PC-3 (cell line): ENCODE measurements around the gene LYZL1. TPM values are rescaled to one million over a fixed set of nuclear protein-coding genes. Genes with fewer than 3 reads are reported as not detected.

Experiments
- ATAC-seq: fragments of 200-7000 bp; cut with Tn5 transposase; 2 replicates; pipeline ENCODE4 v1.9.1; 2020; ENCODE audit warnings: mild to moderate bottlenecking, moderate library complexity
- BruUV-seq: library from RNA; stranded (reverse); fragments of 400-500 nt; replicated peaks from 2 replicates; lab custom pipeline; 2021; lab: Mats Ljungman, UMichigan
- CTCF ChIA-PET: fragments of 300-600 bp; sonication (Branson Sonifier 250); formaldehyde crosslinking; loops from one replicate; lab custom pipeline; 2022; ENCODE audit warnings: antibody characterized with exemption; lab: Charles Lee
- POLR2A ChIA-PET: fragments of 300-600 bp; sonication (Branson Sonifier 250); formaldehyde crosslinking; loops from one replicate; lab custom pipeline; 2022; ENCODE audit warnings: antibody characterized with exemption; ENCODE audit not compliant: unreplicated experiment; lab: Charles Lee
- DNase-seq: peaks from one replicate; pipeline ENCODE4 v3.0.0-alpha.2; 2015
- H2AFZ ChIP-seq: fragments of 300-600 bp; sonication (generic); 2 replicates; pipeline ENCODE4 v1.6.0; 2016; ENCODE audit warnings: antibody characterized with exemption, low read length
- H3F3A ChIP-seq: fragments of 300-600 bp; sonication (generic); one replicate; pipeline ENCODE4 v1.6.0; 2017; ENCODE audit warnings: antibody characterized with exemption, low read length, control low read depth, mild to moderate bottlenecking; ENCODE audit not compliant: unreplicated experiment
- H3K27ac ChIP-seq: fragments of 300-600 bp; sonication (generic); 2 replicates; pipeline ENCODE4 v1.5.1; 2016; ENCODE audit warnings: mild to moderate bottlenecking, low read length
- H3K27me3 ChIP-seq: fragments of 300-600 bp; sonication (generic); 2 replicates; pipeline ENCODE4 v1.6.1; 2016; ENCODE audit warnings: low read length, mixed read lengths
- H3K36me3 ChIP-seq: fragments of 300-600 bp; sonication (generic); 2 replicates; pipeline ENCODE4 v1.6.1; 2016; ENCODE audit warnings: low read depth, mixed run types, low read length, mixed read lengths
- H3K4me1 ChIP-seq: fragments of 300-600 bp; sonication (generic); 2 replicates; pipeline ENCODE4 v1.5.1; 2016; ENCODE audit warnings: low read length; ENCODE audit not compliant: insufficient read depth
- H3K4me2 ChIP-seq: fragments of 300-600 bp; sonication (generic); 2 replicates; pipeline ENCODE4 v1.6.0; 2016; ENCODE audit warnings: low read length
- H3K4me3 ChIP-seq: fragments of 300-600 bp; sonication (generic); 2 replicates; pipeline ENCODE4 v1.5.1; 2016; ENCODE audit warnings: mild to moderate bottlenecking, low read length, mixed read lengths
- H3K79me2 ChIP-seq: fragments of 300-600 bp; sonication (generic); 2 replicates; pipeline ENCODE4 v1.6.1; 2017; ENCODE audit warnings: low read length, mixed read lengths
- H3K9ac ChIP-seq: fragments of 300-600 bp; sonication (generic); 2 replicates; pipeline ENCODE4 v1.6.0; 2016; ENCODE audit warnings: mild to moderate bottlenecking, low read length
- H3K9me2 ChIP-seq: fragments of 300-600 bp; sonication (generic); replicated peaks from 2 replicates; pipeline ENCODE4 v1.6.1; 2016; ENCODE audit warnings: mixed run types, low read length, mixed read lengths
- H3K9me3 ChIP-seq: fragments of 300-600 bp; sonication (generic); 2 replicates; pipeline ENCODE4 v1.6.1; 2016; ENCODE audit warnings: low read length, mixed read lengths
- H4K20me1 ChIP-seq: fragments of 300-600 bp; sonication (generic); 2 replicates; pipeline ENCODE4 v1.6.1; 2016; ENCODE audit warnings: low read length, mixed read lengths
- EZH2 ChIP-seq: fragments of 300-600 bp; sonication (generic); IDR thresholded peaks from one replicate; pipeline ENCODE4 v1.6.1; 2017; ENCODE audit warnings: antibody characterized with exemption, mild to moderate bottlenecking, low read length; ENCODE audit not compliant: unreplicated experiment
- EZH2phosphoT487 ChIP-seq: fragments of 300-600 bp; sonication (generic); IDR thresholded peaks from 2 replicates; pipeline ENCODE4 v1.6.1; 2018; ENCODE audit warnings: mild to moderate bottlenecking, antibody characterized with exemption, low read length, borderline replicate concordance
- intact Hi-C: fragments of 100-400 bp; cut with micrococcal nuclease; formaldehyde crosslinking; loops from 2 replicates; pipeline ENCODE4 v1.9.0; 2023
- total RNA-seq: library from RNA; depleted of rRNA; stranded (reverse); fragments of >200 nt; gene quantifications from 2 replicates; pipeline ENCODE4 v1.2.3, GENCODE V29; 2014
- TF ChIP-seq, protein P1 (sequence below): fragments of 300-600 bp; sonication (generic); conservative IDR thresholded peaks from 2 replicates; pipeline ENCODE4 v1.5.1; 2017; ENCODE audit warnings: antibody characterized with exemption, low read depth, mild to moderate bottlenecking, low read length

The LYZL1 gene
- total RNA-seq, 1 experiment from 2014 or later = not detected

DNA sequence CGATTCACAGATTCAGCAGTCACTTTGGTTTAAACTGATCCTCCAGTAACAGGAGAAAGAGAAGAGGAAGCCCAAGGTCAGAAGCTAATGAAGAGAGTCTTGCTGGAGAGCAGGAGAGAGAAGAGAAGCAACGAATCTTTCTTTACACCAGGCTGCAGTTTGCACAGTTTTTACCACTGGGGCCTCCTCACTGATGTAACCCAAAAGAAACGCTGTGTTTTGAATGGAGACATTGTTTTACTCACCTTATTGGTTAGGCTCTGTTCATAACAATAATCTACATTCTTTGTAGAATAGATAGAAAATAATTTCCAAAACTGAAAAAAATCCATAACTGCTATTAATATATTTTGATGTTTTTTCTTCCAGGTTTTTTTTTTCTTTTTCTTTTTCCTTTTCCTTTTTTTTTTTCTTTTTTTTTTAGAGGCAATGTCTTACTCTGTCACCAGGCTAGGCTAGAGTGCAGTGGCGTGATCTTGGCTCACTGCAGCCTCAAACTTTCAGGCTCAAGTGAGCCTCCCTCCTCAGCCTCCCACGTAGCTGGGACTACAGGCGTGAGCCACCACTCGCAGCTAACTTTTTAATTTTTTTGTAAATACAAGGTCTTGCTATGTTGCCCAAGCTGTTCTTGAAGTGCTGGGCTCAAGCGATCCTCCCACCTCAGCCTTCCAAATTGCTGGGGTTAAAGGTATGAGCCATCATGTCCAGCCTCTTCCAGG is 27.6 kb downstream of the LYZL1 start:
- no peak overlapping the region for H3K4me3 ChIP-seq
- TF ChIP-seq, protein P1, sequence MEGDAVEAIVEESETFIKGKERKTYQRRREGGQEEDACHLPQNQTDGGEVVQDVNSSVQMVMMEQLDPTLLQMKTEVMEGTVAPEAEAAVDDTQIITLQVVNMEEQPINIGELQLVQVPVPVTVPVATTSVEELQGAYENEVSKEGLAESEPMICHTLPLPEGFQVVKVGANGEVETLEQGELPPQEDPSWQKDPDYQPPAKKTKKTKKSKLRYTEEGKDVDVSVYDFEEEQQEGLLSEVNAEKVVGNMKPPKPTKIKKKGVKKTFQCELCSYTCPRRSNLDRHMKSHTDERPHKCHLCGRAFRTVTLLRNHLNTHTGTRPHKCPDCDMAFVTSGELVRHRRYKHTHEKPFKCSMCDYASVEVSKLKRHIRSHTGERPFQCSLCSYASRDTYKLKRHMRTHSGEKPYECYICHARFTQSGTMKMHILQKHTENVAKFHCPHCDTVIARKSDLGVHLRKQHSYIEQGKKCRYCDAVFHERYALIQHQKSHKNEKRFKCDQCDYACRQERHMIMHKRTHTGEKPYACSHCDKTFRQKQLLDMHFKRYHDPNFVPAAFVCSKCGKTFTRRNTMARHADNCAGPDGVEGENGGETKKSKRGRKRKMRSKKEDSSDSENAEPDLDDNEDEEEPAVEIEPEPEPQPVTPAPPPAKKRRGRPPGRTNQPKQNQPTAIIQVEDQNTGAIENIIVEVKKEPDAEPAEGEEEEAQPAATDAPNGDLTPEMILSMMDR = no peak
- no peak for TF ChIP-seq EZH2
- no peak for TF ChIP-seq EZH2phosphoT487
- no peaks in the 10 kb centered on the region for H3F3A ChIP-seq
- no peaks in the 10 kb centered on the region for H3K36me3 ChIP-seq
- DNase-seq (no peak), ATAC-seq (no peak)
- H3K27ac ChIP-seq = peak overlapping the region; percentile 73; the same call in 1 of the 2 replicates
- BruUV-seq = no TSS peak
- no peak overlapping the region for H2AFZ ChIP-seq
- H3K4me2 ChIP-seq = no peak overlapping the region
- H3K4me1 ChIP-seq = peaks cover 36% of the 10 kb centered on the region
- H3K9me2 ChIP-seq = no peaks in the 10 kb centered on the region
- no peaks in the 10 kb centered on the region for H3K9me3 ChIP-seq
- H3K9ac ChIP-seq = no peak overlapping the region
- H3K27me3 ChIP-seq = no peaks in the 10 kb centered on the region
- no peaks in the 10 kb centered on the region for H4K20me1 ChIP-seq
- POLR2A ChIA-PET = no interaction called here
- CTCF ChIA-PET = no interaction called here
- H3K79me2 ChIP-seq = no peaks in the 10 kb centered on the region
- intact Hi-C loops = no loop called here

DNA sequence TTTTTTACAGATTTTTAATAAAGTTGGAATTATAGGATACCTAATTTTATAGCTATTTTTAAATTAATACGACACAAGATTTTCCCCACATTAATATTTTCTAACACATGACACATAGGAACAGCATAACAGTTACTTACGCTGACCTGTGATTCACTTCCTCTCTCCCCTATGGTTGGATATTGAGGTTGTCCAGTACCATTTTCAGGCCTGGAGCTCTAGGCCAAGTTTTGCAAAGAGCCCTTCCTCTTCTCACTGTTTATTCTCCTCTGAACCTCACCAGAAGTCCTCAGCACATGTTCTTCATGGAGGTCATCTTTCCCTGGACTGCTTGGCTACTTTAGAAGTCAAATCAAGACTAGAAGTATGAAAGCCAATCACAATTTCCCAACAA is 28.2 kb downstream of the LYZL1 start:
- no peaks in the 10 kb centered on the region for H3K9me3 ChIP-seq
- H3F3A ChIP-seq = no peaks in the 10 kb centered on the region
- no TSS peak for BruUV-seq
- DNase-seq = peak; percentile 25
- H3K27me3 ChIP-seq = no peaks in the 10 kb centered on the region
- H3K4me1 ChIP-seq = peaks cover 36% of the 10 kb centered on the region
- no peak overlapping the region for H3K9ac ChIP-seq
- no peaks in the 10 kb centered on the region for H3K9me2 ChIP-seq
- no peaks in the 10 kb centered on the region for H4K20me1 ChIP-seq
- peak overlapping the region; percentile 73; the same call in 1 of the 2 replicates for H3K27ac ChIP-seq
- intact Hi-C loops = no loop called here
- ChIA-PET POLR2A (no interaction called here), CTCF (interaction anchor here (0.6 kb wide), 1 partner anchor 18 kb away, joined by 4 read pairs; no protein-coding TSS in a partner anchor)
- H3K4me3 ChIP-seq = no peak overlapping the region
- 0 out of 2 replicates have a peak overlapping the region, but pooled peaks have one; percentile 75 for H3K4me2 ChIP-seq
- no peak for TF ChIP-seq EZH2
- no peak for TF ChIP-seq EZH2phosphoT487
- TF ChIP-seq, protein P1 = no peak
- H3K79me2 ChIP-seq = no peaks in the 10 kb centered on the region
- H3K36me3 ChIP-seq = no peaks in the 10 kb centered on the region
- no peak overlapping the region for H2AFZ ChIP-seq
- no peak for ATAC-seq

DNA sequence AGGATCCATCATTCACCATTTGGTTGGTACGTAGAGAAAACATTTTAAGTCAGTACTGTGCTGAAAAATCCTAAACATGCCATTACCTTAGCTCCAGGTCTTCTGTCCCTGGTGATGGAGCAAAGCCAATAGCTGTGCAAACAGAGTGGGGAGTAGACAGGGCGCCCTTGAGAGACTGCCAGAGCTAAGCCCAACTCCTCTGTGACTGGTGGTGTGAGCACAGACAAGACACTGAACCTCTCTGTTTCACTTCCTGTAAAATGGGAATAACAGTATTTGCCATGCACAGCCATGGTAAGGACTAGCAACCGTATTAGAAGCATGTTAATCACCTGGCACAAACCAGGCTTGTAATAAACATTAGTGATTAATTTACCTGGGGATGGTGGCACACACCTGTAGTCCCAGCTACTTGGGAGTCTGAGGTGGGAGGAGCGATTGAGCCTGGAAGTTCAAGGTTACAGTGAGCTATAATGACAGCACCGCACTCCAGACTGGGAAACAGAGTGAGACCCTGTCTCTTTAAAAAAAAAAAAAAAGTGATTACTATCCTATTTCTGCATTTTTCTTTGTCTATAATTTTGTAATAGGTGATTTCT is 28.7 kb downstream of the LYZL1 start:
- no peaks in the 10 kb centered on the region for H3K36me3 ChIP-seq
- no TSS peak for BruUV-seq
- no peak for ATAC-seq
- TF ChIP-seq EZH2 (no peak), EZH2phosphoT487 (no peak)
- TF ChIP-seq, protein P1 = no peak
- no peaks in the 10 kb centered on the region for H3K79me2 ChIP-seq
- no peaks in the 10 kb centered on the region for H3K27me3 ChIP-seq
- no peaks in the 10 kb centered on the region for H3K9me2 ChIP-seq
- ChIA-PET POLR2A (no interaction called here), CTCF (interaction anchor here (0.6 to 0.7 kb wide), 2 partner anchors 19 to 98 kb away, joined by 4 read pairs; no protein-coding TSS in a partner anchor)
- H3K4me3 ChIP-seq = peak overlapping the region; percentile 47; the same call in 1 of the 2 replicates
- H4K20me1 ChIP-seq = no peaks in the 10 kb centered on the region
- H3K4me1 ChIP-seq = peaks cover 35% of the 10 kb centered on the region
- H3F3A ChIP-seq = no peaks in the 10 kb centered on the region
- peak overlapping the region; percentile 73 for H3K27ac ChIP-seq
- intact Hi-C loops = no loop called here
- H3K9me3 ChIP-seq = no peaks in the 10 kb centered on the region
- no peak overlapping the region for H3K9ac ChIP-seq
- no peak overlapping the region for H2AFZ ChIP-seq
- peak overlapping the region; percentile 75 for H3K4me2 ChIP-seq
- DNase-seq = no peak
